Activated T-helper 1 cell treated with anti-CD3 and anti-CD28 coated beads, Interleukin-12 subunit alpha, Interleukin-12 subunit beta, Interleukin-2, Interleukin-4 antibody, amounts not matched to agents 30 ng/mL and 10 ng/mL and 1 ng/mL, durations not matched to agents 14 hours and 24 hours and 36 hours (primary cell): ENCODE results near the gene ZNF281. TPM values are rescaled to one million over a fixed set of nuclear protein-coding genes. Genes with fewer than 3 reads are reported as not detected.
"Not testable (repeated sequence)": the region's sequence is repeated elsewhere in the genome, so short reads cannot be mapped to it uniquely, and the experiment has no call there.

Source experiments
- DNase-seq: peaks from one replicate; pipeline ENCODE4 v3.0.0; 2021; ENCODE audit warnings: low spot score
- H3K27ac Mint-ChIP-seq: one replicate; pipeline ENCODE4 v1.8.0; 2021; ENCODE audit warnings: mild to moderate bottlenecking, mixed read lengths
- H3K27me3 Mint-ChIP-seq: one replicate; pipeline ENCODE4 v1.8.0; 2022; ENCODE audit warnings: mild to moderate bottlenecking, moderate library complexity, mixed read lengths; ENCODE audit not compliant: insufficient read depth
- H3K36me3 Mint-ChIP-seq: one replicate; pipeline ENCODE4 v1.8.0; 2021; ENCODE audit warnings: low read depth, mixed read lengths
- H3K4me1 Mint-ChIP-seq: one replicate; pipeline ENCODE4 v1.8.0; 2021; ENCODE audit warnings: low read depth, mixed read lengths
- H3K4me3 Mint-ChIP-seq: one replicate; pipeline ENCODE4 v1.8.0; 2021; ENCODE audit warnings: mild to moderate bottlenecking, moderate library complexity, mixed read lengths
- H3K9me3 Mint-ChIP-seq: one replicate; pipeline ENCODE4 v1.8.0; 2021; ENCODE audit warnings: mixed read lengths
- intact Hi-C: fragments of 100-400 bp; cut with micrococcal nuclease; formaldehyde crosslinking; loops from one replicate; pipeline ENCODE4 v1.15.1; 2024
- total RNA-seq: library from RNA; stranded (reverse); gene quantifications from 2 replicates; pipeline ENCODE4 v1.2.3, GENCODE V29; 2022

ZNF281 gene
- total RNA-seq, 1 donor from 2014 or later: 24.1 TPM

DNA sequence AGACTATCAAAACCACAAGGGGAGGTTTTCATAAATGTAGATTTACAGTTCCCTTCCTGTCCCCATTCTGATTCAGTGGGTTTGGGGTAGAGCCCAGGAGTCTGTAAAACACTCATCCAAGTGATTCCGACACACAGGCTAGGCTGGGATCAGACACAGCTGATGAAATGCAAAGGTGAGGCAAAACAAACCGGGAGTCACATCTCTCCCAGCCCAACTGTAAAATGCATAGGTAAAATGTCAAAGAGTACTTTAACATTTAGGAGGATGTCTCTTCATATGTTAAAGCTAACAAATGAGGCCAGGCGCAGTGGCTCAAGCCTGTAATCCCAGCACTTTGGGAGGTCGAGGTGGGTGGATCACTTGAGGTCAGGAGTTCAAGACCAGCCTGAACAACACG lies 45.0 kb downstream of the ZNF281 start:
- no peak for DNase-seq

GRCh38 chr1:200364091-200364759 lies 45.6 kb downstream of the ZNF281 start:
- DNase-seq: no peak
- H3K4me3 Mint-ChIP-seq: no peak overlapping the region
- intact Hi-C loops: no loop called here
- no peak overlapping the region for H3K27ac Mint-ChIP-seq
- H3K27me3 Mint-ChIP-seq: no peaks in the 10 kb centered on the region
- peaks cover 2% of the 10 kb centered on the region for H3K36me3 Mint-ChIP-seq
- no peaks in the 10 kb centered on the region for H3K9me3 Mint-ChIP-seq
- H3K4me1 Mint-ChIP-seq: no peaks in the 10 kb centered on the region

More for the DNA sequence above, 45.0 kb downstream of the ZNF281 start:
- no peaks in the 10 kb centered on the region for H3K4me1 Mint-ChIP-seq
- no peak overlapping the region for H3K27ac Mint-ChIP-seq
- H3K4me3 Mint-ChIP-seq: no peak overlapping the region
- peaks cover 2% of the 10 kb centered on the region for H3K36me3 Mint-ChIP-seq
- H3K9me3 Mint-ChIP-seq: no peaks in the 10 kb centered on the region
- intact Hi-C loops: no loop called here
- no peaks in the 10 kb centered on the region for H3K27me3 Mint-ChIP-seq

GRCh38 chr1:200363264-200363933 lies 46.4 kb downstream of the ZNF281 start:
- H3K4me1 Mint-ChIP-seq: no peaks in the 10 kb centered on the region
- no peaks in the 10 kb centered on the region for H3K9me3 Mint-ChIP-seq
- intact Hi-C loops: no loop called here
- H3K36me3 Mint-ChIP-seq: peaks cover 2% of the 10 kb centered on the region
- DNase-seq: no peak
- H3K27me3 Mint-ChIP-seq: no peaks in the 10 kb centered on the region
- no peak overlapping the region for H3K27ac Mint-ChIP-seq
- H3K4me3 Mint-ChIP-seq: no peak overlapping the region

DNA sequence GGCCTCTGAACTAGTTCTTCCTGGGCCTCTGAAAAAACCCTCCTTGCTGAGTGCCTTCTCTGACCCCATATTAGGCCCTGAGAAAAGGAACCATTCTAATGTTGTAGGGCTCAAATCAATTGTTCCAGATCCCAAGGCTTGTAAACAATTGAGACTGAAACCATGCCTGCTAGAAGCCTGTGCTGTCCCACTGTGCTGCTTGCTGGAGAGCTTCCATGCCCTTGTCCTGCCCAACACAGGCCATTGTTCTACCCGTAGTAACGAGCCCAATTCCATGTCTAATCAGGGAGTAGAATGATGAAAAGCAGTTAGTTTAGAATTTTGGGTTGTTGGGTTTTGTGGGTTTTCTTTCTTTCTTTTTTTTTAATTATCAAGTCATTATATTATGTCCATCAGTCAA lies 47.4 kb downstream of the ZNF281 start:
- Mint-ChIP-seq H3K4me3 (no peak overlapping the region), H3K27me3 (no peaks in the 10 kb centered on the region), H3K4me1 (no peaks in the 10 kb centered on the region), H3K27ac (no peak overlapping the region), H3K9me3 (no peaks in the 10 kb centered on the region), H3K36me3 (peaks cover 2% of the 10 kb centered on the region)
- DNase-seq: no peak
- intact Hi-C loops: no loop called here

- no peaks in the 10 kb centered on the region for H3K36me3 Mint-ChIP-seq
Measured at GRCh38 chr1:200359610-200360163, 50.1 kb downstream of the ZNF281 start.

DNA sequence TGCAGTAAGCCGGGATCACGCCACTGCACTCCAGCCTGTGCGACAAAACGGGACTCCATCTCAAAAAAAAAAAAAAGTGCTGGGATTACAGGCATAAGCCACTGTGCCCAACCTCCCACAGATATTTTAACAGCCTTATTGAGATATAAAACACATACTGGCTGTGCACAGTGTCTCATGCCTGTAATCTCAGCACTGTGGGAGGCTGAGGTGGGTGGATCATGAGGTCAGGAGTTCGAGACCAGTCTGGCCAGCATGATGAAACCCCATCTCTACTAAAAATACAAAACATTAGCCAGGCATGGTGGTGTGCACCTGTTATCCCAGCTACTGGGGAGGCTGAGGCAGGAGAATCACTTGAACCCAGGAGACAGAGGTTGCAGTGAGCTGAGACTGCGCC lies 51.9 kb downstream of the ZNF281 start:
- peaks cover 33% of the 10 kb centered on the region for H3K4me1 Mint-ChIP-seq
- not testable (repeated sequence) for H3K9me3 Mint-ChIP-seq, H3K27ac Mint-ChIP-seq, H3K4me3 Mint-ChIP-seq, DNase-seq, H3K27me3 Mint-ChIP-seq, H3K36me3 Mint-ChIP-seq
- intact Hi-C loops: loop anchor here (10.0 kb wide), 1 partner anchor 267 kb away; the partner anchor contains the start of gene KIF14

More at GRCh38 chr1:200359610-200360163, 50.1 kb downstream of the ZNF281 start:
- no peak overlapping the region for H3K4me3 Mint-ChIP-seq
- peaks cover 16% of the 10 kb centered on the region for H3K4me1 Mint-ChIP-seq
- DNase-seq: no peak
- H3K9me3 Mint-ChIP-seq: no peaks in the 10 kb centered on the region
- H3K27ac Mint-ChIP-seq: no peak overlapping the region
- intact Hi-C loops: loop anchor here (10.0 kb wide), 1 partner anchor 265 kb away; the partner anchor contains the start of gene KIF14
- H3K27me3 Mint-ChIP-seq: no peaks in the 10 kb centered on the region

DNA sequence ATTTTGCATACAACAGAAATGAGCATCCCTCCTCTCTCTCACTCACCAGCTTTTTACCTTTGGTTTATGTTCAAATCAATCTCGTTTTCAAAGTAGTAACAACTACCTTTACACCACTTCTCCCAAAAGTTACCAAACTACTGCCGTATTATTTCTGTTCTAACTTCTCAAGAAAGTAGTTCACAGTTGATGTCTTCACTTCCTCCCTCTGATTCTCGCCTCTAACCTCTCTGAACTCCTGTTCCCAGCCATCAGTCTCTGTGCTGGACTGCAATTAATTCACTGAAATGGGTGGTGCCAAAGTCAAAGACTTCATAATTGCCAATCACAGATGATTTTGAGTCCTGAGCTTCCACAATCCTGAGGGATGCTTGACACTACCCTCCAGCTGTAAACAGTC lies 54.0 kb downstream of the ZNF281 start:
- H3K27me3 Mint-ChIP-seq: no peaks in the 10 kb centered on the region
- no peaks in the 10 kb centered on the region for H3K36me3 Mint-ChIP-seq
- no peak overlapping the region for H3K4me3 Mint-ChIP-seq
- peaks cover 51% of the 10 kb centered on the region for H3K4me1 Mint-ChIP-seq
- no peak overlapping the region for H3K27ac Mint-ChIP-seq
- no peaks in the 10 kb centered on the region for H3K9me3 Mint-ChIP-seq
- intact Hi-C loops: loop anchor here (10.0 kb wide), 1 partner anchor 269 kb away; the partner anchor contains the start of gene KIF14
- no peak for DNase-seq

Other genes starting within 250 kb of the ZNF281 start
- 11.5 and 12.5 TPM in 2 replicates for gene KIF14, start 210.7 kb upstream of the ZNF281 start, total RNA-seq